BJ (cell line): ENCODE measurements around the gene C19orf73. TPM values are rescaled to one million over a fixed set of nuclear protein-coding genes. Genes with fewer than 3 reads are reported as not detected.

ENCODE experiments used
- CTCF ChIA-PET: fragments of 350-600 bp; formaldehyde crosslinking; extraction: SDS; loops from one replicate; lab custom pipeline; 2021; ENCODE audit warnings: antibody characterized with exemption, inconsistent platforms; lab: Yijun Ruan, JAX
- POLR2A ChIA-PET: fragments of 300-600 bp; sonication (Branson Sonifier 250); formaldehyde crosslinking; extraction: SDS; loops from one replicate; lab custom pipeline; 2021; ENCODE audit warnings: antibody characterized with exemption; lab: Charles Lee
- DNase-seq: peaks from one replicate; pipeline ENCODE4 v3.0.0-alpha.2; 2011; ENCODE audit warnings: low read depth
- H3K27me3 ChIP-seq: 2 replicates; pipeline ENCODE4 v1.6.0; 2011; ENCODE audit warnings: low read length; ENCODE audit not compliant: control insufficient read depth, insufficient read depth
- H3K36me3 ChIP-seq: 2 replicates; pipeline ENCODE4 v1.5.1; 2011; ENCODE audit warnings: low read length; ENCODE audit not compliant: control insufficient read depth, insufficient read depth
- H3K4me3 ChIP-seq: 2 replicates; pipeline ENCODE4 v1.5.1; 2011; ENCODE audit warnings: low read depth, mild to moderate bottlenecking, control low read depth, low read length
- CTCF ChIP-seq: IDR thresholded peaks from 2 replicates; pipeline ENCODE4 v1.5.1; 2011; ENCODE audit warnings: low read depth, mild to moderate bottlenecking, control low read depth, inconsistent platforms, low read length, moderate library complexity; ENCODE audit not compliant: insufficient read depth
- polyA plus RNA-seq: library from polyadenylated mRNA; depleted of rRNA; stranded (reverse); fragments of >200 nt; gene quantifications from 2 replicates; pipeline ENCODE4 v1.2.3, GENCODE V29; 2011

Gene C19orf73
- polyA plus RNA-seq, 1 experiment: 0.94 TPM

- peaks cover 63% of the 10 kb centered on the region for H3K36me3 ChIP-seq
- ChIA-PET POLR2A (no interaction called here), CTCF (interaction anchor here (0.6 to 1.4 kb wide), 3 partner anchors 10 to 23 kb away, joined by 3 read pairs; no protein-coding TSS in a partner anchor)
- TF ChIP-seq CTCF: no peak
- DNase-seq: no peak
- H3K27me3 ChIP-seq: no peaks in the 10 kb centered on the region
- H3K4me3 ChIP-seq: no peak overlapping the region
Measured at GRCh38 chr19:49103331-49104085, 15.4 kb downstream of the C19orf73 start.

- CTCF ChIA-PET: no interaction called here
- POLR2A ChIA-PET: no interaction called here
Measured at GRCh38 chr19:49102303-49102702, 16.6 kb downstream of the C19orf73 start.

GRCh38 chr19:49101160-49101559, 17.8 kb downstream of the C19orf73 start:
- ChIA-PET CTCF (no interaction called here), POLR2A (no interaction called here)
- peaks cover 57% of the 10 kb centered on the region for H3K36me3 ChIP-seq

More at GRCh38 chr19:49102303-49102702, 16.6 kb downstream of the C19orf73 start:
- H3K27me3 ChIP-seq: no peaks in the 10 kb centered on the region
- no peak for TF ChIP-seq CTCF
- no peak overlapping the region for H3K4me3 ChIP-seq
- DNase-seq: no peak
- H3K36me3 ChIP-seq: peaks cover 63% of the 10 kb centered on the region

GRCh38 chr19:49098795-49099194, 20.1 kb downstream of the C19orf73 start:
- Histone ChIP-seq H3K36me3 (peaks cover 49% of the 10 kb centered on the region), H3K4me3 (no peak overlapping the region), H3K27me3 (no peaks in the 10 kb centered on the region)
- ChIA-PET POLR2A (no interaction called here), CTCF (interaction anchor here (1.4 to 3.9 kb wide), 14 partner anchors 10 to 100 kb away, joined by 4 to 34 read pairs (median 8); partner anchors contain the start of genes HRC and LIN7B)
- no peak for DNase-seq
- no peak for TF ChIP-seq CTCF

More at GRCh38 chr19:49101160-49101559, 17.8 kb downstream of the C19orf73 start:
- no peak for TF ChIP-seq CTCF
- Histone ChIP-seq H3K27me3 (no peaks in the 10 kb centered on the region), H3K4me3 (no peak overlapping the region)
- no peak for DNase-seq

- peak; percentile 99 for TF ChIP-seq CTCF
- CTCF ChIA-PET: interaction anchor here (0.6 to 3.9 kb wide), 43 partner anchors 9 to 255 kb away, joined by 3 to 39 read pairs (median 4); partner anchors contain the start of genes HRC and LIN7B
- peaks cover 46% of the 10 kb centered on the region for H3K36me3 ChIP-seq
- H3K4me3 ChIP-seq: no peak overlapping the region
- no peak for DNase-seq
- no peaks in the 10 kb centered on the region for H3K27me3 ChIP-seq
- POLR2A ChIA-PET: interaction anchor here (0.5 to 0.7 kb wide), 2 partner anchors 17 to 77 kb away, joined by 4 to 11 read pairs; partner anchors contain the start of gene LIN7B
Measured at GRCh38 chr19:49097453-49098288, 21.3 kb downstream of the C19orf73 start.
